HG03025 (cell line): ENCODE measurements around the gene INS.

ENCODE experiments used
- ATAC-seq: cut with Tn5 transposase; IDR thresholded peaks from one replicate; pipeline ENCODE4 v1.9.1; 2021; ENCODE audit warnings: mild to moderate bottlenecking, moderate library complexity; ENCODE audit not compliant: unreplicated experiment, low FRiP score

INS gene

DNA sequence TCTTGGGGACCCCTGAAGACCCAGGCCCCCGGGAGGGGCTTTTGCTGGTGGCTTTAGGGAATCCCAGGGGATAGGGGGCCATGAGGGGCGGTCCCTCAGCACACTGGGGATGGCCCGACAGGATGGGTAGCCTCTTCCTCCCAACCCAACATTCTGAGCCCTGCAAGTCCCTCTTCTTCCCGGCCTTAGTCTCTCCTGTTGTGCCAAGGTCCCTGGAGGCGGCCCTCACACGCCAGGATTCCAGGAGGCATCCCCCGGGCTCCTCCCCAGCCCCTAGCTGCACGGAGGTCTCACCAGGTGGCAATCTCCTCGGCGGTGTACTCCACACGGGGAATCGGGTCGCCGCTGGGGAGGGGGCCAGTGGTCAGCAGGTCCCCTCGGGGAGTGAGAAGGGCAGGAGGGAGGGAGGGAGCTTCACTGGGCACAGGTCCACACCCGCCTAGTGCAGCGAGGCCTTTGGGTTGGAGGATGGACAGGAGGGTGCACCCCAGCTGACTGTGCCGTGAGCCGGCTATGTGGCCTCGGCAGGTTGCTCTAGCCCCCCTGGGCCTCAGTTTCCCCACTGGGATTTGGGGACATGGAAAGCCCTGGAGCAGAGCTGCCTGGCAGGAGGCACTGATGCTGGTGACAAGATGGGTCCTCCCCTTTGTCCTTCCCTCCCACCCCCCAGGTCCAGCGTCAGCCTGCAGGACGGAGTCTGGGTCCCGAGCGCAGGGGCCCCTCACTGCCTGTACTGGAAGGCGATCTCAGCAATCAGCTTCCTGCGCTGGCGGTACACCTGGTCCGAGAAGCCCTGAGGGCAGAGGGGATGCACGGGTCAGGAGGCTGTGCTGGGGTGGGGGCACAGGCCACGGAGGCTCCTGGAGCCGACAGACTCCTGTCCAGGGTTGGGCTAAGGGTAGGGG, 6.4 kb upstream of the INS start:
- ATAC-seq, result no peak

DNA sequence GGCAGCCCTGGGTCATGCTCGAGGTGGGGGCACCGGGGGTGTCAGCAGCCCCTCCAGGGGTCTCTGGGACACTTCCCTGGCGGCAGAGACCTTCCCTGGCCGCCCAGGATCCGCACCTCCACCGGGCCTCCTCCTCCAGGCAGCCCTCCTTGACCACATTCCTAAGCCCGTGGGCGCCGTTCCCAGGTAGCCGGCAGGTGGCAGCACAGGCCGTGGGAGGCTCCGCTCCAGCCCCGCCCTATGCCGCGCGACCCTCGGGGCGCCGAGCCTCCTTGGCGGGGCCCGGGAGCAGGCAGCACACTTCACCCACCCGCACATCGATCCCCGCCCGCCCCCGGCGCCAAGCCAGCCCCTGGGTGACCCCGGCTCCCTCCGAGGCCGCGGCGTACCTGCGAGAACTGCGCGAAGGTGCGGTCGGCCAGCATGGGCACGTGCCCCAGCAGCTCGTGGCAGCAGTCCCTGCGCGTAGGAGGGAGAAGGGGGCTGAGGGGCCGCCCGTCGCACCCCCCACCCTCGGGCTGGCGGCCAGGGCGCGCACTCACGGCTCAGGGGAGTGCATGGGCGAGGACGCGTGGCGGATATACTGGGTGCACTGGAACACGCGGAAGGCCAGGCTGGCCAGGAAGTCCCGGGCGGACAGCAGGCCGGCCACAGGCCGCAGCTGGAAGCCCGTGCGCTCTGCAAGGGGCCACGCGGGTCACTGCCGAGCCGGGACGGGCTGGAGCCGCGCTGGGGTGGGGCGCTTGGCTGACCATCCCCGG, 5.3 kb upstream of the INS start:
- ATAC-seq, result no peak

DNA sequence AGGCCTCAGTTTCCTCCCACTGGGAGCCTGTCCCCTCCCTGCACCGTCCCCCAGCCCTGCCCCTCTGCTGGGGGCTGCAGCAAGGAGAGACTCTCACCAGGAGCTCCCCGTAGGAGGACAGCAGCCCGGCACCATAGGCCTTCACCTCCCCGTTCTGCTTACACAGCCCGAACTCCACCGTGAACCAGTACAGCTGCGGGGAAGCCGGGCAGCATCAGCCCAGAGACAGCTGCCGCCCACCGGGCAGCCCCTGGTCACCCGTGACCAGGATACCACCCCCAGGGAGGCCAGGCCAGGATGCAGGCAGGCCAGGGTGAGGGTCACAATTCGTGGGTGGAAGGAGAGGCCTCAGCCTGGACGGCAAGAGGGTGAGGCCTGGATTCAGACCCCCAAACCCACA, 4.6 kb upstream of the INS start:
- ATAC-seq, result no peak

DNA sequence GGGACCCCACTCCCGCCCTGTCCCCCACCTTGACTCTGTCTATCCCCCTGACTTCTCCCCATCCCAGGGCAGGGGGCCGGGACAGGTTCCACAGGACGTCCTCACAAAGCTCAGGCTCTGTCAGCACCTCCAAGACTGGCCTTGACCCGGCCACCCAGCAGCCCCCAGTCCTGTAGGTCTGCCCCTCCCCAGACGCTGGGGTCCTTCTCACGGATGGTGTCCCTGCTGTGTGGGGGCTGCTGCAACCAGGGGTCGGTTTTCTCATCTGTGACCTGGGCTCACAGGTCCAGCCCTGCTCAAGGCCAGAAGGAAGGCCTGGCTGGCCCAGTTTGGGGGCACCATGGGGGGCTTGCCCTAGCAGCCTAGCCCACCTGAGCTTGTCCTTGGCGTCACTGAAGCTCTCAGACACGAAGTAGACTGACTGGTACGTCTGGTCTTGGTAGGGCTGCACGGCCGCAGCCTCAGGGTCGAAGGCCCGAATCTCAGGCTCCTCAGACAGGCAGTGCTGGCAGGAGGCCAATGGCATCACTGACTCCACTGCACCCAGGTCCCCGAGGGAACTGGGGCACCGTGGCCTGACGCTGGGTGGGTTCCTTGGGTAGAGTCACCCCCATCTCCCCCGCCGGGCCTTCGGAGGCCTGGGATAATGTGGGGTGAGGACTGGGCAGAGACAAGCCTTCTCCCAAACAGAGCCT, 4.0 kb upstream of the INS start:
- ATAC-seq, result no peak

DNA sequence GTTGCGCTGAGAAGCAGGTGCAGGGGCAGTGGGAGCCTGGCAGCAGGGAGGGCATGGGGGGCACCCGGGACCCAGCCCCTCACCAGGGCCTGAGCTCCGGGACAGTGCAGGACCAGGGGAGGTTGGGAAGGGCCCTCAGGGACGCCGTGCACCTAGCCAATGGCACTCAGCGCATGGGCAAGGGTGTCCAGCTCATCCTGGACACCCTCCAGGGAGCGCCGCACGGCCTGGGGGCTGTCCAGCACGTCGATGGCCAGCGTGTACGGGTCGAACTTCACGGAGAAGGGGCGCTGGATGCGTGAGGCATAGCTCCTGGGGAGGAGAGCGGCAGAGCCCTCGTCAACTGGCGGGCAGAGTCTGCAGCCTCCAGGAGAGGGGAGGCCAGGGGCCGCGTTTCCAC, 3.1 kb upstream of the INS start:
- no peak for ATAC-seq

DNA sequence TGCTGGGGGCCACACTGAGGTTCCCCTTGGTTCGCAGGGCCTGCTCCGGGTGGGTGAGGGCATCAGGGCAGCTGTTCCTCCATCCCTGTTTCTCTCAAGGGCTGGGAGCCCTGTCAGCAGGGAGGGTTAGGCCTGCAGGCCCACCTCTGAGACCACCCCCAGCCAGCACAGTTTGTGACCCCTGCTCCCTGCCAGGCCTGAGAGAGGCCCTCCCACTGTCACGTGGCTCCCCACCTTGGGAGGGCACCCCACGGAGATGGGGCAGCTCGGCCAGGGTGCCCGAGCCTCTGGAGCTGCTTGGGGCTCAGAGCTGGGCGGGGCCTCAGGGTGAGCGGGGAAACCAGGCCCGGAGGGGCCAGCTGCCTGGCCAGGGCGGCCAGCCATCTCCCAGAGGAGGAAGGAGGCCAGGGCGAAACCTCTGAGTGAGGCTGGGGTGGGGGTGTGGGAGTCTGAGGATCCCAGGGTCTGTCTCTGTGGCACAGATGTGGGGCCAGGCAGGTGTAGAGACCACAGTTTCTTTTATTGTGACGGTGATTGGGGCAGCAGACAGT, 2.5 kb upstream of the INS start:
- ATAC-seq, result no peak

DNA sequence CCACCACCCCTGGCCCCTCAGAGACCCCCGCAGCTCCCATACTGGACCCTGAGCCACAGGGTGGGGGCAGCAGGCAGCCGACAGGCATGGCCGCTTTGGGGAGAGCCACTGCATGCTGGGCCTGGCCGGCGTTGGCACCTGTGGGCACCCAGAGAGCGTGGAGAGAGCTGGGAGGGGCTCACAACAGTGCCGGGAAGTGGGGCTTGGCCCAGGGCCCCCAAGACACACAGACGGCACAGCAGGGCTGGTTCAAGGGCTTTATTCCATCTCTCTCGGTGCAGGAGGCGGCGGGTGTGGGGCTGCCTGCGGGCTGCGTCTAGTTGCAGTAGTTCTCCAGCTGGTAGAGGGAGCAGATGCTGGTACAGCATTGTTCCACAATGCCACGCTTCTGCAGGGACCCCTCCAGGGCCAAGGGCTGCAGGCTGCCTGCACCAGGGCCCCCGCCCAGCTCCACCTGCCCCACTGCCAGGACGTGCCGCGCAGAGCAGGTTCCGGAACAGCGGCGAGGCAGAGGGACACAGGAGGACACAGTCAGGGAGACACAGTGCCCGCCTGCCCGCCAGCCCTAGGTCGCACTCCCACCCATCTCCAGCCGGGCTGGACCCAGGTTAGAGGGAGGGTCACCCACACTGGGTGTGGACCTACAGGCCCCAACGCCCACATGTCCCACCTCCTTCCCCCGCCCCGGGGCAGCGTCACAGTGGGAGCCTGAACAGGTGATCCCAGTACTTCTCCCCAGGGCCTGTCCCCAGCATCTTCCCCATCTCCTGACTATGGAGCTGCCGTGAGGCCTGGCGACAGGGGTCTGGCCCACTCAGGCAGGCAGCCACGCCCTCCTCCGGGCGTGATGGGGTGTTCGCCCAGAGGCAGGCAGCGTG, 1.2 kb downstream of the INS start:
- no peak for ATAC-seq

DNA sequence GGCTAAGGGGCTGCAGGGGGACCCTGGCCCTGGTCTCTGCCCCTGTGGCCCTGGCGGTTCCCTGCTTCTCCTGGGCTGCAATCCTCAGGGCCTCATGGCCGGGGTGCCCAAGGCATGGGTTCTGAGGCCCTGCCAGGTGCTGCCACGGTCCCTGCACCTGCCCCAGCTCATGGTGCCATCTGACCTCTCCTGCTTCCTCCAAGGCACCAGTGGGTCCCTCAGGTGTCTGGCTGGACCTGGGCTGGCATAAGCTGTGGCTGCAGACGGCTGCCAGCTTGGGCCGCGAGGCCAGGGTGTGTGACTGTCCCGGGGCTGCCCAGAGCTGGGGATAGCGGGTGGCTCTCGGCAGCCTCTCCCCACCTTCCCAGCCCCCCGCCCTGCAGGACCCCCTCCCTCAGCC, 2.0 kb downstream of the INS start:
- ATAC-seq, result no peak

DNA sequence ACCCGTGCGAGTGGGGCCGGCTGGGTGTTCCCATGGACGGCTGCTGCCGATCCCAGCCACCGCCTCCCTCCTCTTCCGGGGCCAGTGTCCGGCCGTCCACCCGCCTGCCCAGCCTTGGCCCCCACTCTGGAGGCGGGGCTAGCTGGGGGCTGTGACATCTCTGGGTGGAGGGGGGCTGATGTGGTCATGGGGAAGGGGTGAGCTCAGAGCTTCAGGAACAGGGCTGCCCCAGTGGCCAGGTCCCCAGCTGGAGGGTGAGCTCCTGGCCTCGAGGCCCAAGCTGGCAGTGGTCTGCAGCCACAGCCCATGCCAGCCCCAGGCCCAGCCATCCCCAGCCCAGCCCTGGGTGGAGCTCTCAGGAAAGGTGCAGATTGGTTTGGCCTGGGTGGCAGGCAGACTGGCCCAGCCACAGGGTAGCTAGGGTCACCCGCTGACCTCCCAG, 2.7 kb downstream of the INS start:
- ATAC-seq, result no peak

DNA sequence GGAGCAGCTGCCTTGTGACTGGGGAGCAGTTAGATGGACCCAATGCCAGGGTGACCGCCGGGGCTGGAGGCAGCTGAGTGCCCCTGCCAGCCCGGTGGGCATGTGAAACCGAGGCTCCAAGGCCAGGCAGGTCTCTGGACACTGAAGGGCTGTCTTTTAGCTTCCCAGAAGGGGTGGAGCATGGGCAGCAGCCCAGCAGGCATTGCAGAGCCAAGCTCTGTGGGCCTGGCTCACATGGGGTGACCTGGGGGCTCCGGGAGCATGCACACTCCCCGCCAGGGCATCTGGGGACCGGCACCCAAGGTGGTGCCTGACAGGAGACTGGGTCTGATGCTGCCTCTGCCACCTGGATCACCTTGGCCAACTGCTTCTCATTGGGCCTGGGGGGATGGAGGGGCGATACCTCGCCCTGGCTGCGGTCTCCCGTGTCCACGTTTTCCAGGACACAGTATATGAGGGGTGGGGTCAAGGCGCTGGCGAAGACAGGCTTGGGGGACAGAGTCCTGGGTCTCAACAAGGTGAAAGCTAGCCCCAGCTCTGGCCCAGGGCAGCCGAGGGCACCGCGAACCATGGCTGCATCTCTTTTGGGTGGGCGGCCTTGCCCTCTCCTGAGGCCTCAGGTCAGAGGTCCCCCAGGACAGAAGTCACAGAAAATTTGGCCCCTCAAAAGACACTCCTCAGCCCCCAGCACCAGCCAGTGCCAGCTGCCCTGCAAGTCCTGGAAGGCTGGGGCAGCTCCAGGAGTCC, 3.5 kb downstream of the INS start:
- ATAC-seq, result no peak

DNA sequence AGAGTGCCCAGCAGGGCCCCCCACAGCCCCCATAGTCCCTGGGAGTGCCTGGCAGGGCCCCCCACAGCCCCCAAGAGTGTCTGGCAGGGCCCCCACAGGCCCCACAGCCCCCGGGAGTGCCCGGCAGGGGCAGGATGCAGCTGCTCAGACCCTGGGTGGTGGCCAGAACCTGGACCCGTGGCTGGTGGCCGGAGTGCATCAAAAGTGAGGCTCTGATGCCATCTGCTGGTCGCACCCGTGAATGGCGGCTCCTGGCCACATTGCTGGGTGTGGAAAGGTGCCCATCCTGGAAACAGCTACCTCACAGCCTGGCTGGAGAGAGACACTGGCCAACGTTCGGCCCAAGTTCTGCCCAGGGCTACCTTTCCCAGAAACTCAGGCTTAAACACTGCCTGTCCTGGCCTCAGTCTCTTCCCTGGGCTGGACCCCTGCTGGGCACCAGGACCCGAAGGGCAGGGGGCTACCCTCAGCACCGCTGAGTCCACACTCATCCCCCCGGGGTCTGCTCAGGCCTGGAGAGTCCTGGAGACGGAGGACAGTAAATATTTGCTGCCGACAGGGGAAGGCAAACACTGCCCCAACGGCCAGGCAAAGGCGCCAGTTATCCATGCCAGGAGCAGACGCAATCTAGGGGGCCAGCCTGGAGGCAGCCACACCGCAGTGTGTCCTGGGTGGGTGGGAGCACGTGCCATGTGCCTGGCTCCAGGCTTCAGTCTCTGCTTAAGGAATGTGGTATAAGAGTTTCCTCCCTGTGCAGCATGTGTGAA, 4.4 kb downstream of the INS start:
- no peak for ATAC-seq

DNA sequence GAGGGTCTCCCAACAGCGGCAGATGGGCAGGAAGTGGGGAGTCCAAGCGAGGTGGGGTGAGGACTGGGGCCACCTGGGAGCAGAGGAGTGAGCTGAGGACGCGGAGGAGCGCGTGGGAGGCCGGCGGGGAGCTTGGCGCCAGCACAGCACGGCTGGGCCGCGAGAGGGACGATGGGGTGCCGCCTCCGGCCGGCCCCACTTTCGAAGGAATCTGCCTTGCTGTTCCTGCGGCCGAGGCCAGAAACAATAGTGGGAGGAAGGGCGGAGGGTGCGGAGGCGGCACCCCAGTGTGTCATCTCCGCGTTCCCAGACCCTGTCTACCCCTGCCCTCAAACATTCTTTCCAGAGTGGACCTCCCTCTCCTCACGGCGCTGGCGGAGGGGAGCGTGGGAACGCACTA, 5.5 kb downstream of the INS start:
- ATAC-seq, result no peak

DNA sequence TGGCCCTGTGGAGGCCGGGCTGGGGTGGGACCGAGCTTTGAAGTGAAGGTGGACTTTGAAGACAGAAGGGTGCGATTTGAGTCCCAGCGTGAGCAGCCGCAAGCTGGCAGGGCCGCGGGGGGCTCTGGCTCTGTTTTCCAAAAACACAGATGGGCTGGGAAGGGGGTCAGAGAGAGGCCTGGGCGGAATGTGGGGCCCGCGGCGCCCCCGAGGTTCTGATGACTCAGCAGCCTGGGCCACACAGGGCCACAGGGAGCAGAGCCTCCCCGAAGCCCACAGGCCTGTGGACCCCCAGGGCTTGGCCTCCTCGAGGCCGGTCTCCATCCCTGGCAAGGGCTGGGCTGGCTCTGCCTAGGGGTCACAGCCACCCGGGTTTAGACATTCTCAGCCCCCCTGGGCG, 6.1 kb downstream of the INS start:
- ATAC-seq, result no peak

DNA sequence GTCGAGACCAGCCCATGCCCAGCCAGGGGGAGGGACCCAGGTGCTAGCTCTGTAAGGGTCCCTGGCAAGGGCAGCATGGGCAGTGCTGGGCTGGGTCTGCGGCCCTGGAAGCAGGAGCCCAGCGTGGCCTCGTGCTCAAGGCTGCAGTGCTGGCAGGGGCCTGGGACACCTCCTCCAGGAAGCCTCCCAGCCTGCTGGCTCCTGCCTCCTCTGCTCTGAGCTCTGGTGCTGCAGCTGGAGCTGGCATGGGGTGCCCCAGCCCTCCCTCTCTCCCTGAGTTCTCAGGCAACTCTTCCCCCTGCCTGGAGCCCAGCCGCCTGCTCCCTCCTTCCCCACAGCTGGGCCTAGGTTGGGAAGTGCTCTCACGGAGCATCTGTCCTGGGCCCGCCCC, 6.8 kb downstream of the INS start:
- ATAC-seq, result no peak

DNA sequence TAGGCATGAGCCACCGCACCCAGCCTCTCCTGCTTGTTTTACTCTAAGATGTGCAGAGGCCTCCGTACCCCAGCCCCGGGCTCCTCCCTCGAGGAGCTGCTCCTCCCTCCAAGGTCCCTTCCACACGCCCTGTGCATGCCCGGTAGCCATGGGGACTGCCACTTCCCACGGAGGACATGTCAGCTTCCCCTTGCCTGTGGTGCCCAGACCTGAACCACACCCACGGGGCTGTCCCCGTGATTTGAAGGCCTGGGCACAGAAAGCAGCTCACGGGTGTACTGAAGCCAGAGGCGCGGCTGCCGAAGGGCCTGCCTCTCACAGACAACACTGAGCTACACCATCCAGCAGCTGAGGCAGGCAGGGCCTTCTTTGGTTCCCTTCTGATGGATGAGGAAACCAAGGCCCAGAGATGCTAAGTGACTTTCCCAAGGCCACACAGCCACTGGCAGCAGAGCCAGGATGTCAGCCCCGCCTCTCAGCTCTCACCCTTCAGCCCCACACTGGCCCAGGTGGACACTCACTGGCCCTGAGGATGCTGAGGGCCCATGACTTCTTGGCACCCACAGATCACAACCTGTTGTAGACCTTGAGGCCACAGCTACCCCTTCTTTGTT, 7.3 kb downstream of the INS start:
- no peak for ATAC-seq

DNA sequence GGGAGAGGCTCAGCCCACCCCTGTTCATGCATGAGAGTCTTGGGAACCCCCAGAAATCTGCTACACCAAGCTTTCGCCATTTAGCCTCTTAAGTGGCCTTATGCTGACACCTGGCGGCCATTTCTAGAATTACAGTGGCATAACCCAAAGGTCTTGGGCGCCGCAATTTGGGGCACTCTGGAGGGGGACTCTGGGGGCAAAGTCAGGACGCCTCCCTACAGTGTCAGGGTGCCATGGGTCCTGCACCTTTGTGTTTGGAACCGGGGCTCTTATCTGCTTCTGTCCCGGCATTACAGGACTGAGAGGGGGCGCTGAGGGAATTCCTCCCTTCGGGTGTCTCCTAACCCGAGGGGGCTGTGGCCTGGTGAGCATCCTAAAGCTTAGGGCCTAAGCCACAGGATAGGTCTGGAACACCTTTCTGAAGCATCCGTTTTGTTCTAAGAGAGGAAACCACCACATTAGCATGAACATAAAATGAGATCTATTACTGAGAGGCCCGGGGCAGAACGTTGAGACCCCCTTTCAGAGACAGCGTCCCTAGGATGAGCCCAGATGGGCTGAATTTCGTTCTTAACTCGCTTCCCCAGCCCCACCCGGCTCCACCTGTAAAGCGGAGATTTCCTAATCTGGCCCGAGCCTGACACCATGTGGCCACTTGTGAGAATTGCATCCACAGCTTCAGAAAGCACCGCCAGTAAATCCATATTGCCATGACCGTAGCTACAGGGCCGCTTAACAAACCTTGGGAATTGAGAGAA, 9.3 kb downstream of the INS start:
- no peak for ATAC-seq
